ENCODE data around the gene DBR1. TPM values are rescaled to one million over a fixed set of nuclear protein-coding genes. Genes with fewer than 3 reads are reported as not detected.

Gene DBR1
- total and polyA plus RNA-seq, 7 donors, result 6.6 to 15.1 (median 9.6) TPM

DNA sequence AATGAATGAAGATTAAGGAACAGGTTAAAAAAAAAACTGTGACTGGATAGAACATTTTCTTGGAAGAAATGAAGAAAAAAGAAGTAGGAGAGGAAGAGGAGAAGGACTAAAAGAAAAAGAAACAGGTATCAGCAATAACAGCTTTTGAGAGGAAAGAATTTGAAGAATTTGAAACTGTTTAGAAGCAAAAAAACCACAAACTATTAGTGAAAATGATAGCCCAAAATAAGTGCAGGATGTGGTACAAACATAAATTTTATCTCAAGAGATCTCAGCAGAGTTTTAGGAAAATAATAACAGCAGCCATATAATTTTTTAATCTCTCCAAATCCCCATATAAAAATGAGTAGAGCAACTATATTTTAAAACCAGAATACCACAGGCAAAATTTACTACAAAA, 33.8 kb downstream of the DBR1 start:
- no peak for DNase-seq
- intact Hi-C loops (cut with DNase I), result no loop called here
- Histone ChIP-seq H3K27ac (no peak overlapping the region), H3K4me3 (no peak overlapping the region), H3K36me3 (no peaks in the 10 kb centered on the region), H3K27me3 (no peaks in the 10 kb centered on the region), H3K4me1 (no peaks in the 10 kb centered on the region), H3K9me3 (no peaks in the 10 kb centered on the region)
- TF ChIP-seq, protein P1, sequence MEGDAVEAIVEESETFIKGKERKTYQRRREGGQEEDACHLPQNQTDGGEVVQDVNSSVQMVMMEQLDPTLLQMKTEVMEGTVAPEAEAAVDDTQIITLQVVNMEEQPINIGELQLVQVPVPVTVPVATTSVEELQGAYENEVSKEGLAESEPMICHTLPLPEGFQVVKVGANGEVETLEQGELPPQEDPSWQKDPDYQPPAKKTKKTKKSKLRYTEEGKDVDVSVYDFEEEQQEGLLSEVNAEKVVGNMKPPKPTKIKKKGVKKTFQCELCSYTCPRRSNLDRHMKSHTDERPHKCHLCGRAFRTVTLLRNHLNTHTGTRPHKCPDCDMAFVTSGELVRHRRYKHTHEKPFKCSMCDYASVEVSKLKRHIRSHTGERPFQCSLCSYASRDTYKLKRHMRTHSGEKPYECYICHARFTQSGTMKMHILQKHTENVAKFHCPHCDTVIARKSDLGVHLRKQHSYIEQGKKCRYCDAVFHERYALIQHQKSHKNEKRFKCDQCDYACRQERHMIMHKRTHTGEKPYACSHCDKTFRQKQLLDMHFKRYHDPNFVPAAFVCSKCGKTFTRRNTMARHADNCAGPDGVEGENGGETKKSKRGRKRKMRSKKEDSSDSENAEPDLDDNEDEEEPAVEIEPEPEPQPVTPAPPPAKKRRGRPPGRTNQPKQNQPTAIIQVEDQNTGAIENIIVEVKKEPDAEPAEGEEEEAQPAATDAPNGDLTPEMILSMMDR (IDR thresholded peaks at IDR 0.05), result no peak
- TF ChIP-seq POLR2A (IDR thresholded peaks at IDR 0.05), result no peak
- TF ChIP-seq POLR2AphosphoS5 (IDR thresholded peaks at IDR 0.05), result no peak
- no peak for TF ChIP-seq EP300 (IDR thresholded peaks at IDR 0.05)

DNA sequence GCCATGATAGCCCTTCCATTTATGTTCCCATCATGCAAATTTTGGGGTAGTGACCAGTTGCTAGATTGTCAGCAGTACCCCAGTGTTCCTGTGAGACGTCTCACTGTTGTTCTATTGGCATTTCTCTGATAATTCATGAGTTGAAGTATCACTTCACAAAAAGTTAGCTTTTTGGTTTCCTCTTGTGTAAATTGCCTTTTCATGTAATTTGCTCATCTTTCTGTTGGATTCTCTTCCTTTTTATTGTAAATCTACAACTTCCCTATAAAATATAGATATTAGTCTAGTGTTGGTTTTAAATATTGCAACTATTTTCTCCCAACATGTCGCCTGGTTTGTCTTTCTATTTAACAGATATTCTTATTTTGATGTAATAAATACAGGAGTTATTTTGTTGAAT, 35.0 kb downstream of the DBR1 start:
- 42% methylated on average over 2 of the region's 2 CpGs for WGBS, 2 donors
- intact Hi-C loops (cut with DNase I), result no loop called here
- H3K4me1 ChIP-seq, result no peaks in the 10 kb centered on the region
- TF ChIP-seq, protein P1 (IDR thresholded peaks at IDR 0.05), result no peak
- TF ChIP-seq POLR2A (IDR thresholded peaks at IDR 0.05) (no peak), POLR2AphosphoS5 (IDR thresholded peaks at IDR 0.05) (no peak), EP300 (IDR thresholded peaks at IDR 0.05) (no peak)
- no peak overlapping the region for H3K4me3 ChIP-seq
- no peak for DNase-seq
- H3K27me3 ChIP-seq, result no peaks in the 10 kb centered on the region
- H3K27ac ChIP-seq, result no peak overlapping the region
- no peaks in the 10 kb centered on the region for H3K9me3 ChIP-seq
- H3K36me3 ChIP-seq, result no peaks in the 10 kb centered on the region

DNA sequence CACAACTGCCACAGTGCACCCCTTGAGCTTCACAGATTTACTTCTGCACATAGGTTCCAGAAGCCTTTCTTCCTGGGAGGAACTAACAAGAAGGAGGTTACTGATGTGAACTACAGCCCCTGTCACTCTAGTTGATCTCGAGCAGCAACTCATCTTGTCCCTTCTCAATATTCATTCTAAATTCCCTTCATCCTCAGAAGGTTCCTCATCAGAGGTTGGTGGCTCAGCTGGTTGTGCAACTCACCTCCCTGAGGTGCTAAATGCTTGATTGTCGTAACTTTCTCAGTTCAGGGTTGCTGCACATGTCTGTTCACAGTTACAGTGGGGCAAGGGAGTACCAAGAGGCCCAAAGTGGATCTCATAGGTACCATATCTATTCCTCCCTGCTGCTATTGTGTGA, 36.9 kb downstream of the DBR1 start:
- TF ChIP-seq, protein P1 (IDR thresholded peaks at IDR 0.05), result no peak
- no peak for TF ChIP-seq POLR2A (IDR thresholded peaks at IDR 0.05)
- TF ChIP-seq POLR2AphosphoS5 (IDR thresholded peaks at IDR 0.05), result no peak
- TF ChIP-seq EP300 (IDR thresholded peaks at IDR 0.05), result no peak
- H3K27me3 ChIP-seq, result no peaks in the 10 kb centered on the region
- H3K4me3 ChIP-seq, result no peak overlapping the region
- H3K36me3 ChIP-seq, result no peaks in the 10 kb centered on the region
- intact Hi-C loops (cut with DNase I), result no loop called here
- no peak for DNase-seq
- H3K27ac ChIP-seq, result no peak overlapping the region
- no peaks in the 10 kb centered on the region for H3K4me1 ChIP-seq
- 70 to 72% methylated on average over 2 of the region's 2 CpGs for WGBS, 2 donors
- H3K9me3 ChIP-seq, result no peaks in the 10 kb centered on the region

DNA sequence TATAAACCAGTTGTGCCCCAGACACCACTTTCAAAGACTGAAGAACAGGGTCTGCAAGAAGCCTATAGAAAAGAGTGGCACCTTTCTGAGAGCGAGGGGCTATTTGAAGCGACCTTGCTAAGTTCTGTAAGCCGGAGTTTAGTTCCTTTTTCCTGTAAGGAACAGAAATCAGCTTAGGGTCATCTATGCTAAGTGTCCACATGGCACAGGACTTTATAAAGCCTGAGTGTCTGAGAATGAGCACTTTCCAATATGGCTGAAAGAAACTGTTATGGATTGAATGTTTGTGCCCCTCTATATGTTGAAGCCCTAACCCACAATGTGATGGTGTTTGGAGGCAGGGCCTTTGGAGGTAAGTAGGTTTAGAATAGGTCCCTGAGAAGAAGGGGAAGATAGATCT, 38.5 kb downstream of the DBR1 start:
- H3K9me3 ChIP-seq, result no peaks in the 10 kb centered on the region
- H3K27ac ChIP-seq, result no peak overlapping the region
- no peak for DNase-seq
- H3K36me3 ChIP-seq, result no peaks in the 10 kb centered on the region
- TF ChIP-seq EP300 (IDR thresholded peaks at IDR 0.05) (no peak), POLR2A (IDR thresholded peaks at IDR 0.05) (no peak), POLR2AphosphoS5 (IDR thresholded peaks at IDR 0.05) (no peak)
- TF ChIP-seq, protein P1 (IDR thresholded peaks at IDR 0.05), result no peak
- no peaks in the 10 kb centered on the region for H3K4me1 ChIP-seq
- H3K27me3 ChIP-seq, result no peaks in the 10 kb centered on the region
- intact Hi-C loops (cut with DNase I), result no loop called here
- 73 to 74% methylated on average over 3 of the region's 3 CpGs for WGBS, 2 donors
- H3K4me3 ChIP-seq, result no peak overlapping the region

DNA sequence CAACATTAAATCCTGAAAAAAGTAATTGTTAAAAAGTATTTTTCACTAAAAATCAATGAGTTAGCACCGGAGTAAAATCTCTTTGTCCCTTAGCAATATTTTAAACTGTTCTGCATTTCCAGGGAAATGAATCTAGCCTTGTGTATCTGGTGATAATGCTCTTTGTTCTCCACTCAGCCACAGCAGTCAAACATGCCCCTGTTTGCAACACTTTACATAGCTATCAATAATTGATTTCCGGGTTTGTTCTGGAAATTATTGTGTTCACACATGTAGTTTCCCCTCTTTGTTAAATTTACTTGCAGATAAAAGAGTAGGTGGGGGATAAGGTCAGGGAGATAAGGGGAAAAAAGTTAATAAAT, 38.9 kb downstream of the DBR1 start:
- TF ChIP-seq, protein P1 (IDR thresholded peaks at IDR 0.05), result no peak
- TF ChIP-seq POLR2AphosphoS5 (IDR thresholded peaks at IDR 0.05) (no peak), POLR2A (IDR thresholded peaks at IDR 0.05) (no peak), EP300 (IDR thresholded peaks at IDR 0.05) (no peak)
- no peak for DNase-seq
- H3K36me3 ChIP-seq, result no peaks in the 10 kb centered on the region
- WGBS, 2 donors, result 55 to 64% methylated on average over 2 of the region's 2 CpGs
- no peaks in the 10 kb centered on the region for H3K4me1 ChIP-seq
- H3K27ac ChIP-seq, result no peak overlapping the region
- H3K4me3 ChIP-seq, result no peak overlapping the region
- no peaks in the 10 kb centered on the region for H3K9me3 ChIP-seq
- no peaks in the 10 kb centered on the region for H3K27me3 ChIP-seq
- intact Hi-C loops (cut with DNase I), result no loop called here

All from sigmoid colon (tissue), 7 donors.